ENCODE measurements around the gene CDH4. TPM values are rescaled to one million over a fixed set of nuclear protein-coding genes. Genes with fewer than 3 reads are reported as not detected.

Gene CDH4
- total and polyA plus RNA-seq, 2 of the 8 experiments (the other 6 are each of a cell fraction or from before 2014, with no cell fraction given) = 4.3 to 7.9 TPM

DNA sequence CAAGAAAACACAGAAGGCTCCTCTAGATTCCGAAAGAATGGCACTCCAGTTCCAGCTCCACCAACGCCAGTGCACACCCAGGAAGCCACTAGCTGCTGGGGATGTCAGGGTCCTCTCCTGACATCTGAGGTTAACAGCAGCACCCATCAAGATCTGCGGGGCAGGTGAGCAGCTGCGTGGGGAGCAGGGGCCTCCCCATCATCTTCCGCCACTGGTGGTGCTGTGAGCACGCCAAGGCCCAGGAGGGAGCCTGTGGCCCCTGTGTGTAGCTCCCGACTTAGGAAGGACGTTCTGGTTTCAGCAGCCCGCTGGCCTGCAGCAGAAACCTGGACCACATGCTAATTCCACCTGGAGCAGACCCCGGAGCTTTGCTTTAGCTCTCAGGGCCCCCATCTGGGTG, 427.4 kb downstream of the CDH4 start (continued):
- TF ChIP-seq CBX5 (IDR thresholded peaks at IDR 0.05; ENCODE audit: low read depth, low read length) (no peak), SIN3A (conservative IDR thresholded peaks at IDR 0.05 in 1 of 2, IDR thresholded peaks at IDR 0.05 in 1 of 2; ENCODE audit: low read depth in 1 of 2, low read length in 2 of 2) (no peak), JUND (IDR thresholded peaks at IDR 0.05; ENCODE audit: low read length) (no peak), YY1 (IDR thresholded peaks at IDR 0.05; ENCODE audit: low read depth, low read length) (no peak), BRCA1 (IDR thresholded peaks at IDR 0.05; ENCODE audit: low read depth, low read length) (no peak)
- TF ChIP-seq, protein P1, sequence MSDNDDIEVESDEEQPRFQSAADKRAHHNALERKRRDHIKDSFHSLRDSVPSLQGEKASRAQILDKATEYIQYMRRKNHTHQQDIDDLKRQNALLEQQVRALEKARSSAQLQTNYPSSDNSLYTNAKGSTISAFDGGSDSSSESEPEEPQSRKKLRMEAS (IDR thresholded peaks at IDR 0.05) = no peak

All from H1 (cell line).